GM19372 (cell line): ENCODE data around the gene RTN4RL2.

ENCODE experiments used
- ATAC-seq: cut with Tn5 transposase; IDR thresholded peaks from one replicate; pipeline ENCODE4 v1.9.1; 2021; ENCODE audit warnings: mild to moderate bottlenecking, low read depth, moderate library complexity; ENCODE audit not compliant: unreplicated experiment

RTN4RL2 gene

DNA sequence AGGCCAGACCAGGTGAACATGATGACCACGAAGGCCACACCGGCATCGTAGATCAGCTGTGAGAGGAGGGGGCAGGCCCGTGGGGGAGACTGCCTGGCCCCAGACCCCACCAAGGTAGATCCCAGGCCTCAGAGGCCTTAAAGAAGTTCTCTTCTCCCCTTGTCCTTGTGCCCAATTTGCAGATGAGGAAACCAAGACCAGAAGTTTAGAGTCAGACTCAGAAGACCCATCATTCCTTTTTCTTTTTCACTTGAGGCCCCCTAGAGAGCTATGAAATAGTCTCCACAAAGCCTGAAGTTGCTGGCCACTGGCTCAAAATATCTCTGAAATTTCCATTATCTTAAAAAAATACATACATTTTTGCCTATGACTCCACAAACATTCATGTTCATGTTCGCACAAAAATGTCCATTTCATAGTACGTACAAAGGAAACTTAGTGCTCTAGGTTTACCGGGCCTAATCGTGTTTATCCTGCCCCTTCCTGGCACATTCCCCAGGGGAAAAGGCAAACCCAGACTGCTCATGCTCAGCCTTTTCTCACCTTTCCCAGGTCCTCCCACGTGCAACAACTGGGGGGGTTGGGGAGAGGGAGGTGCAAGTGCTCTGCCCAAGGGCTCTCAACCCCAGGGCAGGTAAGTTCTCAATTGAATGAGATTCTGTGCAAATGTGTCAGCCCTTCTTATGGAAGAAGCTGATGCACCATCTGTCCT lies 35.9 kb downstream of the RTN4RL2 start:
- no peak for ATAC-seq

DNA sequence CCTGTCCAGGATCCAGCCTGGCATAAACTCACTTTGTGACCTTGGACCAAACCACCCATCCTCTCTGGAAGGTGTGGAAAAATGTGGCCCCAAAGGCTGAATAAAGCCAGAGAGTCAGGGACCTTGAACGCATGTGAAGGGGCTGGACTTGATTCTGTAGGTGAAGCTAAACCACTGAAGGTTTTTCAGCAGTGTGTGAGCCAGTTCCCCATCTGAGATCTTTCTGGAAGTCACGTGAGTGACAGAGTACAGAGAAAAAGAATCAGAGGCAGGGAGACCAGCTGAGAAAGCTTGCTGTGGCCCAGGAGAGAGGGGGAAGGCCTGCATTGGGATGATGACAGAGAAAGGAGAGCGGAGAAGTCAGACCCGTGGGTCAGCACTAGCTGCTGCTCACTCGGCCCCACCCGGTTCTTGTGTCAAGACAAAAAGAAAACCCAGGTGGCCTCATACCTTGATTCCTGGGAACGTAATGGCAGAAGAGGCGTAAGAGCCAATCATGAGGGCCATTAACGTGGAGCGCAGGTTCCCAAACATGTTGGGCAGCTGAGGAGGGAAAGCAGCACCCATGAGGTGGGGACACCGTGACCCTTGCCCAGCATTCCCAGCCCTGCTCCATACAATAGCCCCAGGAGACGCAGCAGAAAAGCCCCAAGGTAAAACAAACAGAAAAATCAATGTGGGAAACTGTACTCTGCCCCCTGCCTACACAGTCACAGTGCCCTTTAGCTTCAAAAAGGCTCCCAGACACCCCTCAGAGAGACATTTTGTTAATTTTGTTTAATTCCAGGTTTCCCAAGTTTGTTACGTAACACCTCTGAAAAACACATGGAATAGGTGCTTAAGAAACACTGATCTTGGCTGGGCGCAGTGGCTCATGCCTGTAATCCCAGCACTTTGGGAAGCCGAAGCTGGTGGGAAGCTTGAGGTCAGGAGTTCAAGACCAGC lies 37.2 kb downstream of the RTN4RL2 start:
- ATAC-seq, result no peak

DNA sequence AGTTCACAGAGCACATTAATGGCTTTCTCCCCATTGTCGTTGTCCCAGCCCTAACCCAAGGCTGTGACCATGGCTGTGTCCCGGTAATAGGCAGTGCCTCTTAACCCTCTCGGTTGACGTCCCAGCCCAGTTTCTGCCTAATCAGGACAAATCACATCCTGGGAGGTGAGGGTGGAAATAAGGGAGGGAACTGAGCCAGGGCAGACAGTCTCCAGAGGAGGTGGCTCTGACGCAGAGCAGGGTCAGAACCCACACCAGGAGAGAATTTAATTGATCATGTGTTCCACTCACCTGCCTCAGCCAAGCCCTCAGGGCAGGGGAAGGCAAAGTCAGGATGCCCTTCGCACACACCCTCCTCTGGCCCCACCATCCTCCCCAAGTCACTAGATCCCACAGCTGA lies 38.2 kb downstream of the RTN4RL2 start:
- ATAC-seq, result no peak

DNA sequence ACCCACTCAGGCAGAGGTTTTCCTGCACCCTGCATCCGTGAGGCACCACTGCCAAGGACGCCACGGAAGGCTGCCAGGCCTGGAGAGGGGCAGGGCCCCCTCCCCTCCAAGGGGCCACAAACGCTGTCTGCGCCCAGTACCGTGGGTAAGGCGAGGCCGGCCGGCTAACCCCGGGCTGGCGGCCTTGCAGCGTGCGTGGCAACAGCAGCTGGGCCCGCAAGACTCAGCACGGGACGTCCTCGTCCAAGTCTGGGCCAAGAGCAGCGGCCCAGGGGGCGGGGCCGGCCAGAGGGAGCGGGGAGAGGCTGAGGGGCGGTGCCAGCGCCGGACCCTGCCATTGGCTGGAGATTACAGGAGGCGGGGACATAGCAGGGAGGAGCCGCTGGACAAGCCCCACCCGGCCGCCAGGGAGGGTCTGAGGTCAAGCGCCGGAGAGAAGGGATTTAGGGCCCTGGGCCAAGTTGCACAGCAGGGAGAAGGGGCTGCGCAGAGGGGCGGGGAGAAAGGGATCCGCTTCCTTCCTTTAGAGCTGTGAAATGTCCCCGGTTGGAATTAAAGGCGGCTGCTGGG lies 39.2 kb downstream of the RTN4RL2 start:
- ATAC-seq, result peak; percentile 100

DNA sequence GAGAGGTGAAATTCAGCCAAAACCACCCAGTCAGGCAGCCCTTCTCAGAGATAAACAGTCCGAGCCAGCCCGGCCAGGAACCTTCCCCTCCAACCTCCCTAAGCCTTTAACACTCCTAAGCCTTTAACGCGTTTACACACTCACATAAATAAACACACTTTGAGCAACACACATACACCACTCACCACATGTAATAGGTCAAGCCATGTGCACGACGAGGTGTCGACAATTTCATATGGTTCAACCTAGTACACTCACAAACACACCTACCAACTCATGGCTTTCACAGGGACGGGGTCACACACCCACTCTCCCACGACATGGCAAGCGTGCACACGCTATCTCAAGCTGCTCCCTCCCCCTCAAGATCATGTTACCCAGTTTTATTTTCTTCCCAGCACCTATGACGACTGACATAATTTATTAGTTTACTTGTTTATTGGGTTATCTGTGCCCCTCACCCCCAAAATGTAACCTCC lies 39.7 kb downstream of the RTN4RL2 start:
- no peak for ATAC-seq

DNA sequence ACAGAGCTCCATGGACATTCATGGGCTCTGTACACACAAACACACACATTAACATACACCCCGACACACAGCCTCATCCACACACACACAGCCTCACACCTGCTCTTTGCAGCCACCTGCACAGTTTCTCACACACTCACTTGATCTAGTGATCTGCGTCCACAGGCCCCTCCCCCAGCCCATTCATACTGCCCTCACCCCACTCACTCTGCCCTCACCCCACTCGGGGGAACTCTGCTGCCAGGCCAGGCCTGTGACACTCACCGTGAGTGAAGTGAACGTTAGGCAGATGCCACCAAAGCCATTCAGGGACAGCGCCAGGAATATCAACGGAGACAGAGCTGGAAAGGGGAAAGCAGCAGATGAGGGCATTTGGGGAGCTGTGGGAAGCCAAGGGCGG lies 40.2 kb downstream of the RTN4RL2 start:
- no peak for ATAC-seq

DNA sequence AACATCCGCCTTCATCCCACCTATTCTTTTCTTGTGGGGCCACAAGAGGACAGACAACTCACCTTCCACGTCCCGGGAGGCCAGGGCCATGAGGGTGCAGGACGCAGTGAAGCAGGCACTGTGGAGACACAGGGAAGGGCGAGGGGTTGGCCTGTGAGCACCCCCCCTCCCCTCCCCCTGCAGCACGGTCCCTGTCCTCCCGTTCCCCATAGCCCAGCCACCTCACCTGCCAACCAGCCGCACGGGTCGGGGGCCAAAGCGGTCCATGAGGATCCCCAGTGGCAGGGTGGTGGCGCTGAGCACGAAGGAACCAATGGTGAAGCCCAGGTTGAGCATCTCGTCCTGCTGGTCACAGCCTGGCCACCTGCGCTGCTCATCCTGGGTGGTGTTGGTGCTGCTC lies 40.6 kb downstream of the RTN4RL2 start:
- ATAC-seq, result no peak

DNA sequence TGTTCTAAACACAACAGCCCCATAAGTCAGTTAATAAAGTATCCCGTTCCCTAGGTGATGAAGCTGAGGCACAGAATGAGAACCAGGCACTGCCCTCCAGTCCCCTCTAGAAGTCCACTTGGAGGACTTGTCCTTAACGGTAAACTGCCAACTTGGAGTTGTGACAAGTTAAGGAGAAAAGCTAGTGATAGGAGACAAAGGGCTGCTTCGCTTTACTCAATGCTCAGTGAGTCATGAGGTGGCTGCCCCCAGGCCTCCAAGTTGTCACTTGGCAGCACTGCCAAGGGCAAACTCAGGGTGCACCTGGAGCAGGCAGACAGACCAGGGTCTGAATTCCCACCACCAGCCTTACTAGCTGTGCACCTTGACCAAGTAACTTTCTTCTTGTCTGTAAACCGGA lies 41.6 kb downstream of the RTN4RL2 start:
- no peak for ATAC-seq

DNA sequence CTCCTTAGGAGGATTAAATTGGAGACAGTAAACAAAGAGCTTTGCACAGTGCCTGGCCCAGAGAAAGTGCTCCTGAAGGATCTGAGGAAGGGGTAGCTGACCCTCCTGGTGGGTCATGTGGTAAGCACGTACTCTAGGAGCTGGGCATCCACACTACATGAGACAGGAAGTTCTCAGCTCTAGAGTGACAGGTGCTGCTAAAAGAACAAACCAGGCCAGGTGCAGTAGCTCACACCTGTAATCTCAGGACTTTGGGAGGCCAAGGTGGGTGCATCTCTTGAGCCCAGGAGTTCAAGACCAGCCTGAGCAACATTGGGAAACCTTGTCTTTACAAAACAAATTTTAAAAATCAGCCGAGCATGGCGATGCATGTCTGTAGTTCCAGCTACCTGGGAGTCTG lies 42.0 kb downstream of the RTN4RL2 start:
- no peak for ATAC-seq

DNA sequence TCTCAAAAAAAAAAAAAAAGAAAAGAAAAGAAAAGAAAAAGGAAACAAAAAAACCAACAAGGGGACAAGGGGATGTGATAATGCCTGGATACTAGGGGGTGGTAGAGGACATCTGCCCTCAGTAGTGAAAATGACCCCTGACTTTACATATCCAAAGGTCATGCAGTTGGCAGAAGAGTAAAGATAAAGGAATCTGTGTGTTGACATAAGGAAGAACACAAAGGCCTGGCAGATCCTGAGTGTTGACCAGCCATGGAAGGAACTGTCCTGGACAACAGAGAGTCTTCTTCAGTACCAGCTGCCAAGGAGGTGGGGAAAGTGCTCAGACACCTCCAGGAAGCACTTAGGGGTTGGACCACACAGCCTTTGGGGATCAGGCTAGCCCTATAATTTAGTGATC lies 42.5 kb downstream of the RTN4RL2 start:
- ATAC-seq, result no peak

DNA sequence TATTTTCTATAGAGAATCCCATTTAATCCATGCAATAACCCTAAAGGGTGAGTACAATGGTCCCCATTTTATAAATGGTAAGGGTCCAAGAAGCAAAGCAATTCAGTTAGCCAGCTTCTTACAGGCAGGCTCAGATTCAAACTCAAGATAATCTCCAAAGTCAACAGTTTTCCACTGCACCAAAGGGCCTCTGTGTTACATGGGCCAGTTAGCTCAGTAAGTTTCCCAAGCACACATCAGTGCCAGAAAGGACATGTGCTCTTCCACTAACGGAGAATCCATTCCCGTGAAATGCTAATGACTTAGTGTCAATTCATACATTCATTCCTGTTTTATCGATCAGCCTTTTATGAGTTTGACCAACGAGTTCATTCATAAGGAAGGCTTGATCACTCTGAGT lies 44.2 kb downstream of the RTN4RL2 start:
- no peak for ATAC-seq

DNA sequence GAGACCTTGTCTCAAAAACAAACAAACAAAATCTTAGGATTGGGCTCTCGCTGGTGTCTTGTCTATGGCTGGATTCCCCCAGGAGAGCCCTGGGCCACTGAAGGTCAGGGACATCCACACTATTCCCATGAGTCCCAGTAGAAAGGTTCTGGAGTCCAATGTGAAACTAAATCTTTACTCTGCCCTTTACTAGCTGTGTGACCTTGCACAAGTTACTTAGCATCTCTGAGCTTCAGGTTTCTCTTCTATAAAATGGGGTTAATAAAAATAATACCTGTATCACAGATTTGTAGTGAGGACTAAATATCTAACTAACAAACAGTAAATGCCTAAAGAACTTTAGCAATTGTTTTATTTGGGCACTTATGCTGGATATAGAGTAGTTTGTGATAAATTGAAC lies 46.2 kb downstream of the RTN4RL2 start:
- no peak for ATAC-seq

DNA sequence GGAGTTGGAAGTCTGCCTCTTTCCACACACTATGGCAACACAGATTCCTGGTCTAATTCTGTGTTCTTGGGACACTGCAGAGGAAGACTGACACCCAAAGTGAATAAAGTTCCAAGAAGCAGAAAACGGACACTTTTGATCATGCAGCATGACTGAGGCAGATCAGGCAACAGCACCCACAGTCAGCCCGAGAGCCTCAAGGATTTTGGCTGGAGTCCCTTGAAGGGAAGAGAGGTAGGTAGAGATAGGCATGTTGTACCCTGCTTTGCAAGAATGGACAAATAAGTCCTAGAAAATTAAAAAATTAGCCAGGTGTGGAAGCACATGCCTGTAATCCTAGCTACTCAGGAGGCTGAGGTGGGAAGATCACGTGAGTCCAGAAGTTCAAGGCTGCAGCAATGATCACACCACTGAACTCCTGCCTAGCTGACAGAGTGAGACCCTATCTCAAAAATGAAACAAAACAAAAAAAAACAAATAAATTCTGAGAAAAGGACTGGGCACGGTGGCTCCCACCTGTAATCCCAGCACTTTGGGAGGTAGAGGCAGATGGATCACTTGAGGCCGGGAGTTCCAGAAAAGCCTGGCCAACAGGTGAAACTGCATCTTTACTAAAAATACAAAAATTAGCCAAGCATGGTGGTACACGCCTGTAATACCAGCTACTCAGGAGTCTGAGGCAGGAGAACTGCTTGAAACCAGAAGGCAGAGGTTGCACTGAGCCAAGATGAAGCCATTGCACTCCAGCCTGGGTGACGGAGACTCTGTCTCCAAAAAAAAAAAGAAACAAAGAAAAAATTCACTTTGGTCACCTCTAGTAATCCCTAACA lies 48.2 kb downstream of the RTN4RL2 start:
- ATAC-seq, result no peak

DNA sequence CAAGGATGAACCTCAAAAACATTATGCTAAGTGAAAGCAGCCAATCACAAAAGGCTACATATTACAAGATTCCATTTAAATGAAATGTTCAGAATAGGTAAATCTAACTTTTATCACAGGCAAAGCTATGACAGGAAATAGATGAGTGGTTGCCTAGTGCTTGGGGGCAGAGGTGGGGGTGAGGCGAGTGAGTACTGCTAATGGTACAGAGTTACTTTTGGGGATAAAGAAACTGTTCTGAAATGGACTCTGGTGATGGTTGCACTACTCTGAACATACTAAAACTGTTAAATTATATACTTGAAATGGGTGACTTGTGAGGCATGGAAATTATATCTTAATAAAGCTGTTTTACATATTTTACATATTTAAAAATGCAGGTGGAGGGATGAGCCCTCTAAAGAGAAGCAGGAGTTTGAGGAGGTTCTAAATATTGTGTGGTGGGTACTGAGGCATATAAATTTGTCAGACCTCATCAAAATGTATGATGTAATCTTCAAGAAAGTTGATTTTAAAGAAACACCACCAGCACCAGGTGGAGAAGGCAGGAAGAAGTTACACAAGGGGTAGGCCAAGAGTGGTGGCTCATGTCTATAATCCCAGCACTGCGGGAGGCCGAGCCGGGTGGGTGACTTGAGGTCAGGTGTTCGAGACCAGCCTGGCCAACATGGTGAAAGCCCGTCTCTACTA lies 51.6 kb downstream of the RTN4RL2 start:
- no peak for ATAC-seq

DNA sequence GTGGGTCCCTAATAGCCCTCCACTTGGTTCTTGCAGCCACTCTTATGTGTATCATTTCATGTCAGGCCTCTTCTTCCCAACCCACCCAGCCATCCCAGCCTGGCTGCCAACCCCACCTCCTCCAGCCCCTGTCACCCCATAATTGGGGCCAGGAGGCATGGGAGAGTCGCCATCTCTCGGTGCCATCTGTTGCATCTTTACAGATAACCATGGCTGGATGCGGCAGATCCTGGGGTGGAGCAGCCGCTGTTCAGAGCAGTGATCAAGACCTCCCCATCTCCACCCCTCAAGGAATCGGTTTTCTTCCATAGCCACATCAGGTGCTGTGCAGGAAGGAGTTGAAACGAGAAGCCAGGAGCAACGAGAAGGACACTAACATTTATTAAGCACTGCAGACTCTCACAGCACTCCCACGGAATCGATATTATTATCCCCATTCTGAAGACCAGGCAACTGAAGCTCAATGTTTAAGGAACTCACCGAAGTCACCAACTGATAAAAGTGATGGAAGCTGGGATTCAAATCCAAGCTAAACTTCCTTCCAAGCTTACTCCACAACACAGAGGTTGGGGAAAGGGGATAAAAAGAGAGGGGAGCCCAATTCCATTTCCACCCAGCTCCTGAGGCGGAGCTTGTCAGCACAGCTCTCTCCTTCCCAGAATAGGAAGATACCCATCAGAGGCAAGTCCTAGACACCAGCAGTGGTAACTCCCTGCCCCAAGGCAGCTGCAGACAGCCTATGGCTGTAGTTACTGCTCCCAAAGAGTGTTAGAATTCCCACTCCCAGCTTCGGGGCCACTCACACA lies 52.5 kb downstream of the RTN4RL2 start:
- no peak for ATAC-seq

DNA sequence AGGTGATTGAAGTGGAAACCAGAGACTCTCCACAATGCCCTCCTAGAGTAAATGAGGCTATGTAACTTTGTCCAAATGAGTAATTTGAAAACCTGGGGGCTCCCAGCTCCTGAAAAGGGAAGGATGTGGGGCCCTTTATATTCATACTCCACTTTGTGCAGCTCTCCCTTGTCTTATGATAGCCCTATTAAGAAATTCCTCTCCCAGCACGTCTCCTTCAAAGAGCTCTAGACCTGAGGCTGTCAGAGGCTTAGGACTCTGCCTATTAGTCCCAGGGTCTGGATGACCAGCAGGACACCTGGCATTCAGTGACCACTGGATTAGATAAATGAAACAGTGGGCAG lies 53.1 kb downstream of the RTN4RL2 start:
- no peak for ATAC-seq

DNA sequence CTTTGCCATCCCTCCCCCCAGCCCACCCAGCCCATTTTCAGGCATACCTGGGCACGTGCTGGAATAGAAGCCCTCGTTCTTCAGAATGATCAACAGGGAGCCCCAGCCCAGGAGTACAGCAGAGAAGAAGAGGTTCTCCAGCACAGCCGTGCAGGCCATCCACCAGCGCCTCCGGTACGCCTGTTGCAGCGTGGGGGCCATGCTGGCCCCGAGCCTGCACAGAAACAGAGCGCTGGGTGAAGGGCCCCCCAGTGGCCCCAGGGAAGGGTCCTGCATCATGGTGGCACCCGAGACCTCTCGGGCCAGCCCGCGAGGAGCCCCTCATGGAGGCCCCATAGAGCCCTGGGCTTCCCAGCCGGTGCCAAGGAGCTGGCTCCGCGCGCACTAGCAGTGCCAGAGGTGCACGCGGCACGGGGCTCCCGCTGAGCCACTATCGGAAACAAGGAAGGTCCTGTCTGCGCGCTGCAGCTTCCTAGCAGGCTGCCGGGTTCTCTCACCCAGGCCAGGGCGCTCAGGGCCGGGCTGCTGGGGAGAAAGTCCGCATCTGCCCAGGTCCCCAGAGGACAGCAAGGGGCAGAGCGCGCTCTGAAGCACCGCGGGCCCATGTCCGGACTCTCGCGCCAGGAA lies 53.7 kb downstream of the RTN4RL2 start:
- ATAC-seq, result peak; percentile 36

DNA sequence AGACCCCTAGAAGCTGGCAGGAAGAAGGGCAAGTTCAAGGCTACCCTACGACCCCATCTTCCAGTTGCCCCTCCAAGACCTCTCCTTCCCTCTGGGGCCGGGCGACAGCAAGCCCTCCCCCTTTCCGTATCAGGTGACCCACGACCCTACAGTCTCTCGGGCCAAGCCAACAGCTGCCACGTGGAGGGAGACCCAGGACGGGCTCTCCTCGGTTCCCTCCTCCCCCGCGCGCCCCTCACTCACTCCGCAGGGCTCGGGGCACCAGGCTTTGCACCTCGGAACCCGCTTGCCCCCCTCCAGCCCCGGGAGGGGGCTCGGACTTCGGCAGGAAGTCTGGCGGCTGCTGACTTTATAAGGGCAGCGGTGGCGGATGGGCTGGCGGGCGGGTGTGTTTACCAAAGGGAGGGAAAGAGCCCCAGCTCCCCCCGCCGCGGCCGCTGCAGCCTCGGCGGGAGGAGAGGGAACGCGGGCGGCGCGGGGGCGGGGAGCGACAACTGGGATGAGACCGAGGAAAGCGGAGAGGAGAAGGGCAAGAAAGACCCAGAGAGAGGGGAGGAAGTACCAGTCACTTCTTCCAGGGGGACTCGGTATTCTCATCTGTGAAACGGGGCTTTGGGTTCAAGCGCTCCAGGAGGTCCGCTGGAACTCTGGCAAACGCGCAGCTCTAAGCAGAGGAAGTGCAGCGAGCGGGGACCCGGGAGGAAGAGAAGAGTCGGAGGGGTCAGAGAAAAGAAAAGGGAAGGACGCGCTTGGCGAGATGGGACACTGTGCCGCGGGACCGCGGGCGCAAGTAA lies 54.4 kb downstream of the RTN4RL2 start:
- ATAC-seq, result peak; percentile 37
